Measurements from ENCODE around the gene EFCAB6. TPM values are rescaled to one million over a fixed set of nuclear protein-coding genes. Genes with fewer than 3 reads are reported as not detected.

Gene EFCAB6
- total RNA-seq, 1 donor from 2014 or later: 8.6 TPM

- Histone ChIP-seq H3K27me3 (no peaks in the 10 kb centered on the region), H3K36me3 (no peaks in the 10 kb centered on the region), H3K4me1 (no peaks in the 10 kb centered on the region), H3K27ac (no peak overlapping the region), H3K9me3 (no peaks in the 10 kb centered on the region), H3K4me3 (no peak overlapping the region)
- DNase-seq (ENCODE audit: low spot score in 2 of 2): no peak
- TF ChIP-seq CTCF (IDR thresholded peaks at IDR 0.05): no peak
- intact Hi-C loops (cut with DNase I): no loop called here
Observed at GRCh38 chr22:43792905-43793304, 19.2 kb downstream of the EFCAB6 start.

- TF ChIP-seq CTCF (IDR thresholded peaks at IDR 0.05): no peak
- Histone ChIP-seq H3K27ac (no peak overlapping the region), H3K27me3 (no peaks in the 10 kb centered on the region), H3K36me3 (no peaks in the 10 kb centered on the region), H3K9me3 (no peaks in the 10 kb centered on the region), H3K4me1 (no peaks in the 10 kb centered on the region), H3K4me3 (no peak overlapping the region)
- intact Hi-C loops (cut with DNase I): no loop called here
- DNase-seq (ENCODE audit: low spot score in 2 of 2): no peak
Observed at GRCh38 chr22:43789452-43789851, 22.7 kb downstream of the EFCAB6 start.

GRCh38 chr22:43783777-43784176 lies 28.3 kb downstream of the EFCAB6 start:
- Histone ChIP-seq H3K27me3 (no peaks in the 10 kb centered on the region), H3K36me3 (no peaks in the 10 kb centered on the region), H3K27ac (no peak overlapping the region), H3K9me3 (no peaks in the 10 kb centered on the region), H3K4me3 (no peak overlapping the region), H3K4me1 (no peaks in the 10 kb centered on the region)
- DNase-seq (ENCODE audit: low spot score in 2 of 2): no peak
- no peak for TF ChIP-seq CTCF (IDR thresholded peaks at IDR 0.05)
- intact Hi-C loops (cut with DNase I): no loop called here

- no peak for TF ChIP-seq CTCF (IDR thresholded peaks at IDR 0.05)
- Histone ChIP-seq H3K27me3 (no peaks in the 10 kb centered on the region), H3K36me3 (no peaks in the 10 kb centered on the region), H3K4me3 (no peak overlapping the region), H3K27ac (no peak overlapping the region), H3K4me1 (no peaks in the 10 kb centered on the region), H3K9me3 (no peaks in the 10 kb centered on the region)
- intact Hi-C loops (cut with DNase I): no loop called here
- no peak for DNase-seq (ENCODE audit: low spot score in 2 of 2)
Observed at GRCh38 chr22:43782448-43782847, 29.7 kb downstream of the EFCAB6 start.

GRCh38 chr22:43777286-43777685 lies 34.8 kb downstream of the EFCAB6 start:
- H3K36me3 ChIP-seq: no peaks in the 10 kb centered on the region

More at GRCh38 chr22:43777286-43777685, 34.8 kb downstream of the EFCAB6 start:
- Histone ChIP-seq H3K27ac (no peak overlapping the region), H3K4me1 (no peaks in the 10 kb centered on the region), H3K4me3 (no peak overlapping the region), H3K27me3 (no peaks in the 10 kb centered on the region), H3K9me3 (no peaks in the 10 kb centered on the region)
- no peak for DNase-seq (ENCODE audit: low spot score in 2 of 2)
- no peak for TF ChIP-seq CTCF (IDR thresholded peaks at IDR 0.05)
- intact Hi-C loops (cut with DNase I): no loop called here
